Colon (tissue), 2 donors: ENCODE data around the gene LRRC4C.

Experiments
- FAIRE-seq: peaks from 2 replicates; lab custom pipeline; 2012; peaks lifted over from hg19 to GRCh38; lab: Jason Lieb, UNC
- donor health status: control.
- donor health status: control.

LRRC4C gene

DNA sequence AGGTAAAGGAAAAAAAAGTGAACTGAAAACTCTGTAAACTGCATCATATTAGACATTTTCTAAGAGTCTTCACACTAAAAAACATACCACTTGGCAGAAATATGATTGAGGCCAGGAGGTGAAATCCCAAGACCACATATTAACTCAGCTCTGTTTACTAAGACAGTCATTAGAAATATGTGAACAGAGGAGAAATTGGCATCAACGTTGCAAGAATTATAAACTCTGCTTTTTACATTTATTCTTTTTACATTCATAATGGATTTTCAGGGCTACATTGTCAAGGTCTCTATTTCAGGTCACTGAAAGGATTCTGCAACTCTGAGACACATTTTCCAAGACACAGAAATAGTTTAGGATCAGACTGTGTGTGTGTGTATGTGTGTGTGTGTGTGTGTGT is 1364.0 kb downstream of the LRRC4C start:
- no peak for FAIRE-seq

DNA sequence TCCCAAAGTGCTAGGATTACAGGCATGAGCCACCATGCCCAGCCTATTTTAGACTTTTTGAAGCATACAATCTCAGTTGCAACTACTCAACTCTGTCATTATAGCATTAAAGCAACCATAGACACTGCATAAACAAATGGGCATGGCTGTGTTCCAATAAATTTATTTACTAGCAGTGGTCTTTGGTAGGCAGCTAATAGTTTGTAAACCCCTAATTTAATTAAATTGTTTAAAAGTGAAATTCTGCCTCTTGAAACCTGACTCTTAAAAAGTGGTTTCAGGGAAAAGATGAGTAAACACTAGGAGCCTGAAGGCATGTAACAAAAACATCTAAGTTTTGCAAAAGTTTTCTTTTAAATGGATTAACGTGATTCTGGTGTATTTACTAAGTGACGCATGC is 1364.5 kb downstream of the LRRC4C start:
- FAIRE-seq, result no peak

GRCh38 chr11:40080434-40080833 is 1379.0 kb downstream of the LRRC4C start:
- no peak for FAIRE-seq
